Transverse colon (tissue), 3 donors: ENCODE data around the gene OAS3.

ENCODE experiments used
- CTCF ChIP-seq, 5 experiments: fragments of 200-600 bp in 3 of 5; fragments of 450-650 bp in 2 of 5; sonication (generic) in 3 of 5; IDR thresholded peaks; 1 replicate in 2 of 5; 2 replicates in 3 of 5; pipeline ENCODE4 v1.5.1; 2016 to 2017; ENCODE audit warnings: antibody characterized with exemption in 5 of 5, inconsistent platforms in 3 of 5, mild to moderate bottlenecking in 2 of 5, moderate library complexity in 1 of 5
- POLR2A ChIP-seq: fragments of 450-650 bp; IDR thresholded peaks from one replicate; pipeline ENCODE4 v1.6.1; 2016; ENCODE audit warnings: antibody characterized with exemption, mild to moderate bottlenecking, moderate library complexity

GRCh38 chr12:112944024-112944690 is 5.9 kb downstream of the OAS3 start:
- TF ChIP-seq CTCF (IDR thresholded peaks at IDR 0.05), result no peak
- TF ChIP-seq POLR2A, result no peak
